Measurements from ENCODE around the gene C2orf81.
"Not testable (repeated sequence)": the region's sequence is repeated elsewhere in the genome, so short reads cannot be mapped to it uniquely, and the experiment has no call there.

Gene C2orf81

DNA sequence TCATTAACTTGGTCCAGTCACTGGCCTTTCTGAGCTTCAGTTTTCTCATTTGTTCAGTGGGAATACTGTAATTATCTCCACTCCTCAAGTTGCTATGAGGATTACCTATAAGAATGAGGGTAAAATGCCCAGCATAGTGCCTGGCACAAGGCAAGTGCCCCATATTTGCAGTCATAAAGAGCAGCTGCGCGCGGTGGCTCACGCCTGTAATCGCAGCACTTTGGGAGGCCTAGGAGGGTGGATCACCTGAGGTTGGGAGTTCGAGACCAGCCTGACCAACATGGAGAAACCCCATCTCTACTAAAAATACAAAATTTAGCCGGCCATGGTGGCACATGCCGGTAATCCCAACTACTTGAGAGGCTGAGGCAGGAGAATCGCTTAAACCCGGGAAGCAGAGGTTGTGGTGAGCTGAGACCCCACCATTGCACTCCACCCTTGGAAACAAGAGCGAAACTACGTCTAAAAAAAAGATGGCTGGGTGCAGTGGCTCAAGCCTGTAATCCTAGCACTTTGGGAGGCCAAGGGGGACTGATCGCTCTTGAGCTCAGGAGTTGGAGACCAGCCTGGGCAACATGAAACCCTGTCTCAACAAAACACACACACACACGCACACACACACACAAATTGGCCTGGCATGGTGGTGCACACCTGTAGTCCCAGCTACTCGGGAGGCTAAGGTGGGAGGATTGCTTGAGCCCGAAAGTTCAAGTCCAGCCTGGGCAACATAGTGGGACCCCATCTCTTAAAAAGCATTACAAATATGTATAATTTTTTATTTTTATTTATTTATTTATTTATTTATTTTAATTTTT is 21.3 kb upstream of the C2orf81 start:
- not testable (repeated sequence) for DNase-seq (ENCODE audit: low spot score)

DNA sequence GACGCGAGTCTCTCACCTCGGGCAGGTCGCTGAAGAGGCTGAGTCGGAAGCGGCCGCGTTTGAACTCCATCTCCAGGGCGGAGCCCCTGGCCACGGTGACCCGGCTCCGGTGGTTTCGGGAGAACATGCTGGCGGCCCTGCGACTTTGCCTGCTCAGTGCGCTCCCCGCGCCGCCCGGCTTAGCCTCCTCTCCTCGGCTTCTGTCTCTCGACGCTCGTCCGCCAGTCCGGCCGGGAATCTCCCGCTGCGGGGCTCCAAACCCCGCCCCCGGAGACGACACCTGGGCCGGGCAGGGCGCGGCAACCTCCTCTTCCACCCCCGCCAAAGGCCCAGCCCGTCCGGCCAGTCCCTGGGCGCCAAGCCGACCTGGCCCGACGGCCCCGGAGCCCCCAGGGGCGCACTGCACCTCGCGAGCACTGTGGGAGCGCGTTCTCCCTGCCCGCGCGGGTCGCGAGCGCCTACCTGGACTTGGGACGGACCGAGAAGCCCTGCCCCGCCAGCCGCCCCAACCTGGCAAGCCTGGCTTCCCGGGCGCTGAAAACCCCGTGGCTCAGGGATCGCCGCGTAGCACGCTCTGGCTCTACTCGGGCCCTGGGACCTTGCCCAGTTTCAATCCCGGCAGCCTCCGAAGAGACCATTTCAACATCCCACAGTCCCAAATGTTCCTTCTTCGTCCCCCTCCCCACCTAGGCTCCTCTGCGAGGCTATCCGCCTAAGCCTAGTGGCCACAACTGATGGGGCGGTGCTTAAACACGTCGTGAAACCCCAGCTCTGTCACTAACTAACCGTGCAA is 20.5 kb upstream of the C2orf81 start, which contains the start of gene RTKN:
Gene RTKN, minus strand, starts transcription at position 248 of the 793 bp plus-strand sequence. Its CDS starts 121 bp downstream, at position 127.
- DNase-seq (ENCODE audit: low spot score) = no peak

DNA sequence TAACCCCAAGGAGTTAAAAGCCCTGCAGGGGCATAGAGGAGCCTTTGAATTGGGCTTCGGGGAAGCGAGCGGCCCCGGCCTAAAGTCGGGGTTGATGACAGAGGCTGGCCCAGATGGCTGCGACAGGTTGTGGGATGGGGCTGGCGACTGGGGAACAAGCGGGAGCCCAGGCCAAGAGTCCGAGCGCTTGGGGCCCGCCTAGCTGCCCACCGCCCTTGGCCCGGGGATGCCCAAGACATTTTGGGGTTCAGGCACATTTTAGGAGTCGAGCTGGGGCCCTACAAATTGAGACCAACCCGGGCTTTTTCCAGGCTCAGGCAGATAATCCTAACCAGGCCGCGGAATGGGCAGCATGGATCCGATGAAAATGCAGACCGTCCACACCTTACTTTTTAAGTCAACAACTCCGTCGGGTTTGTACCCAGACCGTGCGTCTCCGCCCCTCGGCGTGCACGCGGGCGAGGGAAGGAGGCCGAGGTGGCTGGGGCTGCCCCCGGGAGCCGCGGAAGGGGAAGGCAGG is 19.8 kb upstream of the C2orf81 start:
- no peak for DNase-seq (ENCODE audit: low spot score)

DNA sequence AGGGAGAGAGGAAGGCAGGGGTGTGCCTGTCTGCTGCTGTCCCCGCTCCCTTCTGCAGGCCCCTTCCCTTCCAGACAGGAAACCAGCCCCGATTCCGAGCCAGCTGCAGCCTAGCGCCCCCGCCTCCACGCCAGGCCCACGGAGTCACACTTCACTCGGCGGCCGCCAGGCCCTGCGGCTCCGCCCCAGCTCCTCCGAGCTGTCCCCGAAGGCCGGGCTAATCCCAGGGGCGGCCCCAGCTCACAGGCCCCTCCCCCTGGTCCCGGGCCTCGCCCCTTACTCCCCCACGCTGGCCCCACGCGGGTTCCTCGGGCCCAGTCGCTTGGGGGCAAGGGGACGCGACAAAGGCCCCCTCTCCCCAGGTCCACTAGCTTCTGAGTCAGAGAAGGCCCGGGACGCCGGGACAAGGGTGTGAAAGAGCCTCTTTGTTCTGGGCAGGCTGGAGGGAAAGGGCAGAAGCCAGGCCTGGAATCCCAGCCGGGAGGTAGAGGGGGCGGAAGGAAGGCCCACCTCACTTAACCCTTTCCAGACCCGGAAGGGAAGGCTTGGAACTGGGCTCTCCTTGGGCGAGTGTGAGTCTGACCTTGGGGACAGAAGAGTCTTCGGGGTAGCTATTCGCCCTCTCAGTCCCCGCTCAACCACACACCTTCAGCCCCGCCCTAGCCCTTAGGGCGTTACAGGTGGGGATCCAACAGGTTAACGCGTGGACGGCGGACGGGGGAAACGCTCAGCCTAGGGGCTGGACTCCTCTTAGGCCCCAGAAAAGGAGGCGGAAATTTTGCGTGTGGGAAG is 19.2 kb upstream of the C2orf81 start:
- peak; percentile 94 for DNase-seq (ENCODE audit: low spot score)

DNA sequence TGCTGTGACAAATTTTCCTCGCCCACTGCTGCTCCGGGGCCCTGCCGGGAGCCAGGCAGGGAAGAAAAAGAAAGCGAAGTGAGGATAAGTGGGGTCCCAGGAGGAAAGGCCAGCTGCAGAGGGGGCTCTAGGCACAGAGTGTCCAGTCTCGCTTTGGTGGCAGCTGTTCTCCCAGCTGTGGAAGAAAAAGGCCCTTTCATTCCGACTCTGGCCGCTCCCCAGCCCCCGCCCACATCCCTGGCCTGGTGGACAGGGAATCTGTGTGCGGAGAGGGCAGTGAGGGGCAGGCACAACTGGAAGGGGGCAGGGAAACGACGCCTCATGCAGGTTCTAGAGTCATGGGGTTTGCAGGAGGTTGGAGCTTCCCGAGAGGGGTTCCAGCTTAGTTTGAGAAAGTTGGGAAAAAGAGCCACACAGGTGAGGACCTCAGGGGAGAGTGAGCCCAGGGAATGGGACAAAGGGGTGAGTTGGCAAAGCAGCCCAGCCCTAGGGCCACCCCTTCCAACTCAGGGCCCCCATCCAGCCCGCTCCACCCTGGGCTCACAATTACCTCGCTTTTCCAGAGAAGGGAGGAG is 18.5 kb upstream of the C2orf81 start:
- no peak for DNase-seq (ENCODE audit: low spot score)

DNA sequence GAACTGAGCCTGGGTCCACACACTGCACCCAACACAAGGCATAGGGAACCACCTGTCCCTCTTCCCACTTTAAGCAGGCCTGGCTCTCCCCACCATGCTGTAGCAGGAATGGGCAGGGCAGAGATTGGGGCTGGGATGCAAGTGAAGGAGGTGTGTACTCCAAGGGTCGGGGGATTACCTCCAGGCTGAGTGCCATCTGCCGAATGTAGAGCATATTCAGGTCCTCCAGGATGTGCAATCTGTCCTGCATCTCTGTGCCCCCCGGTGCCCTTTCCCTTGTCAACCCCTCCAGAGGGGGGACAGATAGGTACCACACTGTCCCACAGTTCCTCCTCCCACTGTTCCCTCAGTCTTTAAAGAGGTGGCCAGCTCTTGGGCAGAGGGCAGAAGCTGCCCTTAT is 18.0 kb upstream of the C2orf81 start:
- no peak for DNase-seq (ENCODE audit: low spot score)

DNA sequence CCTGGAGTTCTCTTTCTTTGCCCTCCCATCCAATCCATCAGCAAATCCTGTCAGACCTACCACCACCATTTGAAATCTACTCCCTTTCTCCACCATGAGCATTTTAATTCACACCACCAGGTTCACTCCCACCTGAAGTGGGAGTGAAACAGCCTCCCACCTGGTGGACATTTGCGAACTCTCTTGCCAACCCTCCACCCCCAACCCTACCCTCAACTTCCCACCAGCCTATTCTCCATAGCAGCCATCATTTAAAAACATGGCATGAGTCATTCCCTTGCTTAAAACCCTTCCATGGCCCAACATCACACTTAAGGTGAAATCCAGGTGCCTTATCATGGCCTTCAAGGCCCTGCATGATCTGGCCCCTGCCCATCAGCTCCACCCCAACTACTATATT is 16.8 kb upstream of the C2orf81 start:
- DNase-seq (ENCODE audit: low spot score) = no peak

DNA sequence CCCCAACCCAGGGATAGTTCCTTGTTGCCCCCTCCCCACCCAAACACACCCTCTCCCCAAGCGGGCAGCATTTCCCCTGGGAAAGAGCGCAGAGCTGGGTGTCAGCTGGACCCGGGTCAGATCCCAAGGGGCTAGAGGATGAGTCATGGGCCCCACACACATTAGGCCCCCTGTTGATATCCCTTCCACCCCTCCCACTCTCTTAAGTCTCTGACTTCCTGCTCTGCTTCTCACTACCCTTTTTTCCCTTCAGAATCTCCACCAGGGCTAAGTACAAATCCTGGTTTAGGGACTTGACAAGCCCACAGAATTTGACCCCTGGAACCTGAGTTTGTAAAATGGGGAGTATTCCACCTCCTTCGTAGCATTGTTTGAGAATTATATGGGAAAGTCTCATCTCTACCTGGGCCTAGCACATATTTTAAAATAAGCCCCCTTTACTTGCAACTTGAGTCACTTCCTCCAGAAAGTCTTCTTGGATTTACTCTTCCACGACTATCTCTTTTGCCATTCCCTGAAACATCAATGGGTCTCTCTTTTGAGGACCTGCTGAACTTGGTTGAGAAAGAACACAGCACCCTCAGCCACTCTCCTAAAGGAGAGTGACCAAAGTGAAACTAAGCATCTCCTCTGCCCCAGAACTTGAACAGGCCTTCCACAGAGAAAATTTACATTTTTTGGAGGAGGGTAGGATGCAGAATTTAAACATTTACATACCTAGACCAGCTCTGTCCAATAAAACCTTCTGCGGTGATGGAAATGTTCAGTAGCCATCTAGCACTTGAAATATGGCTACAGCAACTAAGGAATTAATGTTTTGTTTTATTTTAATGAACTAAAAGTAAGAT is 15.7 kb upstream of the C2orf81 start:
- no peak for DNase-seq (ENCODE audit: low spot score)

DNA sequence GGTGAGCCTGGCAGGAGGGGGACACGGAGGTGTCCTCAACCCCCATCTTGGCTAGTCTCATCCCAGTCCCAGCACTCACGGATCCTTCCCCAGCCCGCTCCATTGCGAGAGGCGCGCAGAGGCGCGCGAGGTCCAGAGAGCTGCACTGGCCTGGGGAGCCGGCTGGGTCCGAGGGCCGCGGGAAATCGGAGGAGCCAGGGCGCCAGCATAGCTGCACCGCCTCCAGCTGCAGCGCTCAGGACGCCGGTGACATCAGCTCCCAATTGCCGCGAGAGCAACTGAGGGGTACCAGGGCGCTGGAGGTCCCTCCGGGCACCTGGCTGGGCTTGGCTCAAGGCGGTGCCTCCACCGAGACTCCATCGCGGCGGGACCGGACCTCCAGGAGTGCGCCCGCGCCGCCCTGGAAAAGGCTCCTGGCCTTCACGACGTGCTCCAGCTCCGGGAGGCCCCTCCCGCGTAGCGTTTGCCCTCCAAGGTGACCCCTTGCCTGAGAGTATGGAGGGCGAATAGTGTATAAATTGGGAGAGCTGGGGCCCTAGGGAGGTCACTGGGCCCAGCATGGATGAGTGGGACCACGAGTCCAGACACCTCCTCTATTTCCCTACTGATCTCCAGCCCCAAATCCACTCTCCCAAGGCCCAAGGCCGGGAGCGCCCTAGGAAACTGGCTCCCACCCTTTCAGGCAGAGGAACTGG is 14.8 kb upstream of the C2orf81 start:
- DNase-seq (ENCODE audit: low spot score) = no peak

DNA sequence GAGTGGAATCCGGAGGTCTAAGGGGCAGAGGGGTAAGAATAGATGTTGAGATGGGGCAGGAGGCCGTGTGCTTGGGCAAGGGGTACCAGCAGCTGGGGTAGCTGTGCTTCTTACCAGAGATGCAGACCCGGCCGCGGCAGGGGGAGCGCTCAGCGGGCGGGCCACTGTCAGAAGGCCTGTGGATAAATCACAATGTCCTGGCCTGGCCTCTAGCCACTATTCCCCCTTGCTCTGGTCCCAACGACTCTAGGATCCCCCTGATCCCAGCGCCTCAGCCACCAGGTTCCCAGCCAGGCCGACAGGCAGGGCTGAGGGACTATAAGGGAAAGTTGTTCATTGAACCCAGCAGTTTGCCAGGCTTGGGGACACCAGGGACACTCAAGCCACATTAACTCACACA is 9.1 kb upstream of the C2orf81 start:
- DNase-seq (ENCODE audit: low spot score) = no peak

DNA sequence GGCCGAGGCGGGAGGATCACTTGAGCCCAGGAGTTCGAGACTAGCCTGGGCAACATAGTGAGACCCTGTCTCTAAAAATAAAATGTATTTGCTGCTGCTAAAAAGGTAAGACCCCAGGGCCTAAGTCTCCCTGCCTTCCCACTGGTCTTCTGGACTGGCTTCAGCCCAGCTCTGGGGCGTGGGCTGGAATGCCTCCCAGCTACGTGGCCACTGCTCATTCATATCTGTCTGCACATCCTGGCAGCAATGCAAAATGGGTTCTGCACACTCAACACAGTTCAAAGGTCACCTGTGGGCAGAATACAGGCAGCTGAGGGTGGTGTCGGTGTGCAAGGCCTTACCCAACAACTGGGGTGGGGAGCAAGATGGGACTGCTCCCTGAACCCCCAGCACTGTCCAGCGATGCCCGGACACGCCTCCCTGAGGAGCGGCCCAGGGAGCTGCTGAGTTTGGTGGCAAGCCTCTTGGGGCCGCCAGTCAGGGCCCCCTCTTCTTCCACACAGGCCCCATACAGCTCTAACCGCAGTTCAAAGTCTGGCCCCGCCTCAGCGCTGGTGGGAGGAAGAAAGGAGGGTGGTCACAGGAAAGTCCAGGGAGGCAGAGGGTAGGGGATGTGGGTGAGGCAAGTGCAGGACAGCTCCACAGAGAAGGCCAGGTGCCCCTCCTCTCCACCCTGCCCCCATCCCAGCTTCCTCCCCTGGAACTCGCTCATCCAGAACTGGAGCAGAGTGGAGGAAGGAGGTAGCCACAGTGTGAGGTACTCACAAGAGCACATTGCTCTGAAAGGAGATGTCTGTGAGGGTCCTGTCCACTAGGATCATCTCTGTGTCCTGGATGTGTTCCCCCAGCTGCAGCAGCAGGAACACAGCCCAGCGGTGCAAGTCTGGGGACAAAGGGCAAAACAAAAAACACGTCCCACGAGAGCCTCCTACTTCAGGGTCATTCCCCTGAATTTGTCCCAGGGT is 8.3 kb upstream of the C2orf81 start:
- no peak for DNase-seq (ENCODE audit: low spot score)

DNA sequence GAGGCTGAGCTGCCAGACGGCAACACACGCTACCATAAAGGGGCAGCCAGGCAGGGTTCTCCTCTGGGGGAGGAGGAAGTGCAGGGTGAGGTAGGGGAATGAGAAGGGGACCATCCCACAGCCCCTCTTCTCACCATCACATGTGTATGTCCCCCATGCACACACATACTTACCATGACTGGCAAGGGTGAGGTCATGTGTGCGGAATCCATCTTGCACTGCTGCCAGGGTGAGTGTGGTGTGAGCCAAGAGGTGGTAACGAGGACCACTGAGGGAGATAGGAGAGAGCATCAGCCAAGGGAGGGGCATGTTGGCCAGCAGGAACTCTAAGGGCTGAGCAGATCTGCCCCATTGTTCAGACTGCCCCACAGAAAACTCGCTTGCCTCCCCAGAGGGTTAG is 7.3 kb upstream of the C2orf81 start:
- DNase-seq (ENCODE audit: low spot score) = no peak

DNA sequence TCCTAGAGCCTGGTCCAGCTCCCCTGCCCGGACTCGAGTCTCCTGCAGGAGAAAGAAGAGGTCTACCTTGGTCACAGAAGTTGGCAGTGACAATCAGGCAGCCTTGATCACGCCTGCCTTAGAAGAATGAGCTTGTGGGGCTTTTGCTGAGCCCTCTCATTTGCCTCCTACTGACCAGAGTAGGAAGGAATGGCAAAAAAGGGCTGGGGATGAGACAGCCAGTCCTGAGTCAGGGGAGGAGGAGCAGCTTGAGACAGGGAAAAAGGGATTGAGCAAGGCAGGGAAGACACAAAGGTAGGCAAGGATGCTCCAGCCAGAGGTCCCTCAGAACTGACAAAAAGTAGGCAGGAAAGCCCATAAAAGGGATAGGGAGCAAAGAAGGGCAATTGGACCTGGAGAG is 6.1 kb upstream of the C2orf81 start:
- DNase-seq (ENCODE audit: low spot score) = no peak

DNA sequence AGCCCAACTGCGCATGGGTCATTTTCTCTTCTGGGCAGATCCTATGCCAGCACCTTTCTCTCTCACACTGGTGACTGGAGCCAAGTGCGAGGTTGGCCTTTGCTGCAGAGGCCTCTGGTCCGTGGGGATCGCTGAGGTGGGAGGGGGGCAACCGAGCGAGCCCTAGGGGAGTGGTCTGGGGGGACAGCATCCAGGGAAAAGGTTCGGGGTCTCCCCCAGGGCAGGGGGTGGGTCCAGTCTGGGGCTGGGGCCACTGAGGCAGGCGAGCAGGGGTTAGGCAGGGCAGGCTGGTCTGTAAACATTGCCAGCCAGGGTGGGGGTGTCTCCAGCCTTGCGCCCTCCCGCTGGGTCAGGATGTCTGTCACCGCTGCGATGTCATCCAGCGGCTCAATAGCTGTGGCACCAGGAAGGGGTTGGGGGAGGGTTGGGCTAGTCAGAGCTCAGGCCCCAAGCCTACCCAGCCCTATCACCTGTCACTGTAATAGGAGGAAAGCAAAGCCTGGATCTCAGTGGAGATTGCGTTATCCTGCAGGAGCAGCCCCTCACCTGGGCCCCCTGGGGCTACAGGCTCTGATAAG is 4.9 kb upstream of the C2orf81 start:
- DNase-seq (ENCODE audit: low spot score) = no peak

DNA sequence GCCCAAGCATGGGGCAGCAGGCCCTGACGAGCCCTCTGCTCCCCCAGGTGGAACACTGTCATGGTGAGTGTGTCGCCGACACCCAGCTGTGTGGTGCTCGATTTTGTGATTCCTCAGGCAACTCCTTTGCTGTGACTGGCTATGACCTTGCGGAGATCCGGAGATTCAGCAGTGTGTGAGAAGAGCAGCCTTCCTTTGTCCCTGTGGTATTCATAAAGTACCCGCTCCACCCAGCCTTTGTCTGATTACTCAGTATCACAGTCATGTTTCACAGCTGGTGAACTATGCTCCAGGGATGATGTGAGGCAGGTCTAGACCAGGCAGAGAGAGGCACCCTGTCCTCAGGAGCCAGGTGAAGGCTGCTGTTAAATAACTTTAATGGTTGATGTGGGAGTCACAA is 4.1 kb upstream of the C2orf81 start:
- DNase-seq (ENCODE audit: low spot score) = no peak

DNA sequence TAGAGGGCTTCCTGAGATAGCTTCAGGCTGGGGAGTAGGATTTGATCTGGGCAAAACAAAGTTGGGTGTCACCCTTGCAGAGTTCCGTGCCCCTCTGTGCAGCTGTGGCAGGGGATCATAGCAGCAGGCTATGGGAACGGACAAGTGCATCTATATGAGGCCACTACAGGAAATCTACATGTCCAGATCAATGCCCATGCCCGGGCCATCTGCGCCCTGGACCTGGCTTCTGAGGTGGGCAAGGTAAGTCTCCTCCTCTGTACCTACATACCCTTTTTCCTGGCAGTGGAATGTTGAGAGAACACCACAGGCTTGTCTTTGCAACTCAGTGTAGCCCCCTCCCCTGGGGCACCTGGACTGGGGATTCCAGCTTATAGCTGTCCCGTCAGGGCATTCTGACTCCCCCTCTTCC is 3.6 kb upstream of the C2orf81 start:
- no peak for DNase-seq (ENCODE audit: low spot score)

DNA sequence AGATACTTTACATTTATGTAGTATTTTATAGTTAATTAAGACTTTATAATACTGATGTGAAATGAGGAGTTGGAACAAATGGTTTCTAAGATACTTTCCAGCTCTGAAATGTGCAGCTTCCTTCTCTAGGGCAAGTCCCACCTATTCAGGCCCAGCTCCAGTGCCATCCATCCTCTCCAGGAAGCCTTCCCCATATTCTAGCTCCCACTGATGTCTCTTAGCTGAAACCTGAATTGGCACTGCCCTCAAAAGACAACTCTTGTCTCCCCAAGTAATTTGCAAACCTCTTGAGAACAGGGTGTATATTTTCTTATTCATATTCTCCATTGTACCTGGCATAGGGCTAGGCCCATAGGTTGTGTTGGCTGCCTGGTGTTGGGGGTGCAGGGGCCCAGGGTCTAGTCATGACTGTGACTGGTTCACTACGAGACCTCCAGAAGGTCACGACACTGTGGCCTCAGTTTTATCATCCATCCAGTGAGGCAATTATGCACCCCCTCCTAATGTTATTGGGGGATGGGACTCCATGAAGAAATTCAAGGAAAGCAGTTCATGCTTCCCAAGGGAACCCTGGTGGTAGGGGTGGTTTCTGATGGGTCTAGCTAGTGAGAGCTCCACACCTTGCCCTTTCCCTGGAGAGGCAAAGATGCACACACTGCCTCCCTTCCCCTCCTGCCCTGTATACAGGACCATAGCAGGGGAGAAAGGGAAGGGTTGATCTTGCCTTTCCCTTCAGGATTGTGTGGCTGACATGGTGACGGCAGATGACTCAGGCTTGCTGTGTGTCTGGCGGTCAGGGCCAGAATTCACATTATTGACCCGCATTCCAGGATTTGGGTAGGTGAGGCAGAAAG is 2.9 kb upstream of the C2orf81 start:
- no peak for DNase-seq (ENCODE audit: low spot score)

Measured in germinal center (tissue), 1 donor.